Inflammatory macrophage treated with lipopolysaccharide for 4 hours (primary cell): ENCODE data around the gene IKZF4.
"Not testable (repeated sequence)": the region's sequence is repeated elsewhere in the genome, so short reads cannot be mapped to it uniquely, and the experiment has no call there.

Experiments used
- DNase-seq: peaks from one replicate; pipeline ENCODE4 v3.0.0-alpha.2; 2020

The IKZF4 gene

GRCh38 chr12:55999999-56000540, 20.8 kb upstream of the IKZF4 start:
- not testable (repeated sequence) for DNase-seq

- DNase-seq, result no peak
Observed at GRCh38 chr12:56001487-56002100, 19.2 kb upstream of the IKZF4 start.

DNA sequence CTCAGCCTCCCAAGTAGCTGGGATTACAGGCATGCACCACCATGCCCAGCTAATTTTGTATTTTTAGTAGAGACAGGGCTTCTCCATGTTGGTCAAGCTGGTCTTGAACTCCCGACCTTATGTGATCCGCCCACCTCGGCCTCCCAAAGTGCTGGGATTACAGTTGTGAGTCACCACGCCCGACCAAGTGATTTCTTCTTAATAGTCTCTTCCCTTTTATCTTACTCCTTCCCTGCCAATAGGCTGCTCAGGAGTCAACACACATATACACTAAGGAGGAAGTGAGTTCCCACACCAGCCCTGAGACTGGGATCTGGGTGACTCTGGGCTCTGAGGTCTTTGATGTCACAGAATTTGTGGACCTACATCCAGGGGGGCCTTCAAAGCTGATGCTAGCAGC, 17.5 kb upstream of the IKZF4 start:
- peak; percentile 76 for DNase-seq

DNA sequence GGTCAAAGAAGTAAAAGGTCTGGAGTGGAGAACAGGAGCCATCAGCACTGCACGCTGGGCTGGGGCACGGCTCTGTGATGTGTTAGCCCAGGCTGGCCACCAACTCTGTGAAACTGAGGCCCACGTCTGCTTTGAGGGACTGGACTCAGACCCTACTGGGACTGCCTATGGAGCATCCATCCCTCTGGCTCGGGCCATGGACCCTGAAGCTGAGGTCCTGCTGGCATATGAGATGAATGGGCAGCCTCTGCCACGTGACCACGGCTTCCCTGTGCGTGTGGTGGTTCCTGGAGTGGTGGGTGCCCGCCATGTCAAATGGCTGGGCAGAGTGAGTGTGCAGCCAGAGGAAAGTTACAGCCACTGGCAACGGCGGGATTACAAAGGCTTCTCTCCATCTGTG, 16.6 kb upstream of the IKZF4 start:
- DNase-seq, result no peak

GRCh38 chr12:56007564-56008559, 13.0 kb upstream of the IKZF4 start:
- DNase-seq, result no peak

GRCh38 chr12:56010111-56010570, 10.7 kb upstream of the IKZF4 start:
- DNase-seq, result no peak

DNA sequence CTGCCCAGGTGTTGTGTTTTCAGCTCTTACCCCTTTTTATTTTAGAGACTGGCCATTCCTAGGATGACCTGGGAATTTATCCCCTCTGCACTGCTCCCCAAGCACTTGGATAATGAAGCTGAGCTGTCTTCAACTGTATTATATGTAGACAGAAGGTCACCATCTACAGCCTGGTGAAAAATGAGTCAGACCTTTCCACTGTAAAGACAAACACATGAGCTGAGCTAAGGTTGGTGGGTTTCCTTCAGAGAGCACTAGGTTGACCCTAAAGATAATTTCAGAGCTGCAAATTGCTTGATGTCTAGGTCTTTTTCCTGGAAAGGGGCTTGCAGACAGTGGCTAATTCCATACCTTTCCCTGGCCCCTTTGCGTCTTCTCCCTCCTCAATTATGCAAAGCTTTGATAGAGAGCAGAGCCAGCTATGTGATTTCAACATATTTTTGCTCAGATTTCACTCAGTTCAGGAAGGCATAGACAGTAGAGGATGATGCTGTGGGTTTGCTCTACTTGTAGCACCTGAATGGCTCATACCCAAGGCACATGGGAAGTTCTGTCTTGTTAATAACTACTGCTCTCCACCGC, 9.2 kb upstream of the IKZF4 start:
- no peak for DNase-seq

DNA sequence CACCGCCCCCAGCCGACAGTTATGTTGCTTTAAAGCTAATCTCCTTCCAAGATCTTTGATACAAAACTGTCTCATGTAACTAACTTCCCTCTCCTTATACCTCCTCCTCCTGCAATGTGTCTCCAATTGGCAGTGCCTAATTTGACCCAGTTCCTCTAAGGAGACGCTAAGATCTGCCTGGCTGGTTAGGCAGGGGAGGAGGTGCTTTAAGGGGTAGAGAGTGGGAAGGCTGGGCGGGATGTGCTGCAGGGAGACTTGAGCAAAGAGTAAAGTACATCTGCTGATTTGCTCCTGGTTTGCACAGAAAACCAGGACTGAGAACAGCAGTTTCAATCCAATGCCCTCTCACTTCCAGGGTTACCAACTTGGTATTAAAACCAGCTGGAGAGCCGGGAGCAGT, 7.4 kb upstream of the IKZF4 start:
- DNase-seq, result no peak

- no peak for DNase-seq
Observed at GRCh38 chr12:56014205-56014604, 6.6 kb upstream of the IKZF4 start.

DNA sequence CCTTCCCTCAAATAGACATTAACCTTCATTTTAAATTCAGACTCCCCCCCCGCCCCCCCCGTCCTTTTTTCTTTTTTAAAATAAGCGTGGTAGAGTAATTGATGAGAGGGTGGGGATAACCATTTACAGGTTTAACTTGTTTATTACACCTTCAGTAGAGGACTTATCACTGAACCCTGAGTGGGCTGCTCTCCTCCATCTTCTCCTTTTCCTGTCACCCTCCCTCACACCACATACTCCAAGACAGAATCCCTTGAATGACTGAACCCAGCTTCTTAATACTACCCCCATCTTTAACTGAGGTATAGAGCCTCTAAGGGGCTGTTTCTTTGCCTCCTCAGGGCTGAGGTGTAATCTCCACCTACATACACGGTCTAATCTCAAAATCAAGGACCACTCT, 3.7 kb upstream of the IKZF4 start:
- DNase-seq, result no peak

DNA sequence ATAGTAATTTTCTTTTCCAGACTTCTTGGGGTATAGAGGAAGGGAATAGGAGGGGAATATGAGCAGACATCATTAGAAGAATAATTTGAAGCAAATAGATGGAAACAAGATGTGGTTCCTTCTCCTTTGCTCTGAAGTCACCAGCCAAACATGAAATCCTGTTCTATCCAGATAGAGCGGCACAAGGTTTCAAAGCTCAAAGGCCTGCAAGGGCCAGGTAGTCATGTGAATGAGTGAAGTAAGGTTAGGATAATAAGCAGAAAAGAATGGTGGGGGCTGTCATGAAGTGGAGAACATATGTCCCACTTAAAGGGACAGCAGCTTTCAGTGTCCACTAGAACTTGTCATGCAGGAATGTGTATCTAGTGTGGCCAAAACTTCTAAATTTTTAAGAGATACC, 2.5 kb upstream of the IKZF4 start:
- DNase-seq, result no peak

DNA sequence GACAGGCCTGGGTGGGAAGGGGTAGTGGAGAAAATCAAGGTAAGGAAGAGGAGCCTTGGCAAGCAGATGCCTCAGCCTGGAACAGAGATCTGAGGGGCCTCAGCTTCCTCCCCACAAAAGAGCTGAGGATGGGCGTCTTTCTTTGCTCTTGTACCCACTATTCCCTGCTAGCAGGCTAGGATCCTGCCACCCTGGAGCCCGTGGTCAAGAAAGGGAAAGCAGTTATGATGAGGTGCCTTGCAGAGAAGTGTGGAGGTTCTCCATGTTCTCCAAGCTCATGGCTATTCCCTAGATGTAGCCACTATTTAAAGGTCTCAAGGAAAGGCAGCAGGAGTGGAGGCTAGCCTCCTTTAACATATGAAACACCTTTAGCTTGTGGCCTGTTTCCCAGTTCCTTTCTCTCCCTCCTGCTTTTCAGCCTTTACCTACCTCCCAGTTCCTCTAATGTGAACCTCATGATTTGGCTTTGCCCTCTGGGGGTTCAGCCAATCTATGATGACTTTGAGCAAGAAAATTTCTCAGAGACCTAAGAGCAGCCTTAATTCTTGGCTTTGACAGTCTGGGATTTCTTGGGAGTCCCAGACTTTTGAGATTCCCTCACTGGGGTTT, 1.1 kb downstream of the IKZF4 start:
- DNase-seq, result no peak

DNA sequence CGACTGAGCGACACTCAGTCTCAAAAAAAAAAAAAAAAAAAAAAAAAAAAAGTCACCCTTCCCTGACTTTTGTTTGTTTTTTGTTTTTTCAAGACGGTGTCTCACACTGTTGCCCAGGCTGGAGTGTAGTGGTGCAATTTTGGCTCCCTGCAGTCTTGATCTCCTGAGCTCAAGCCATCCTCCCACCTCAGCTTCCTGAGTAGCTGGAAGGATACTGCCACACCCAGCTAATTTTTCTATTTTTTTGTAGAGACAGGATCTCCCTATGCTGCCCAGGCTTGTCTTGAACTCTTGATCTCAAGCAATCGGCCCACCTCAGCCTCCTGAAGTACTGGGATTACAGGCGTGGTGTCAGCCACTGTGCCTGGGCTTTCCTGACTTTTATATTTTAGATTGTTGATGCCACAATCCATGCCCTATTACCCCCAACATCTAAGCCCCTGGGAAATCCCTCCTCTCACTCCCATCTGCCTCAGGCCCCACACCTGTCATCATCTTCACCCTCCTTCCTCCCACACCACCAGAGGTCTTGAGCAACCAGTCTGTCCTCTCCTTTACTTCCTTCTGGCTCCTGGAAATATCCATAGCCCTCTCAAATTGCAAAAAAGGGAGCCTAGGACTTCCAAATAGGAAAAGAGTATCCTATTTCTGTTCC, 7.8 kb downstream of the IKZF4 start:
- DNase-seq, result no peak

GRCh38 chr12:56029166-56029519, 8.3 kb downstream of the IKZF4 start:
- no peak for DNase-seq

DNA sequence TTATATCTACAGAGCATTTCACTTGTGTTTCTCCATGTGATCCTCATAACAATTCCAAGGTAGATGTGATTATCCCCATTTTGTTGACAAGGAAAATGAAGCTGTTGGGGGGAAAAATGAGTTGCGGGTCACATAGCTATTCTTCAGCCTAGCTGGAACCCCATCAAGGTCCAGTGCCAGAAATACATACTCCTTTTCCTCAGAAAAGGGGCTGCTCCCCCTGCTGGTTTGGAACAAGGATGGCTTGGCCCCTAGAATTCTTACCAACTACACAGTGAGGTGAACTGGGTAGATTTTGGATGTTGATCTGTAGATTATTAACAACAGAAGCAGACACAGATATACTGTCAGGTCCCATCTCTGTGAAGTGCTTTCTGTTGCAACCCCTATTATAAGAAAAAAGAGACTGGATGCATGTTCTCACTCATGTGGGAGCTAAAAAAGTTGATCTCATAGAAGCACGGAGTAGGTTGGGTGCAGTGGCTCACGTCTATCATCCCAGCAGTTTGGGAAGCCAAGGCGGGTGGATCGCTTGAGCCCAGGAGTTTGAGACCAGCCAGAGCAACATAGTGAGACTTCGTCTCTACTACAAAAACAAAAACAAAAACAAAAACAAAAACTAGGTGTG, 8.9 kb downstream of the IKZF4 start:
- peak; percentile 62 for DNase-seq

GRCh38 chr12:56031987-56032386, 11.1 kb downstream of the IKZF4 start:
- no peak for DNase-seq

DNA sequence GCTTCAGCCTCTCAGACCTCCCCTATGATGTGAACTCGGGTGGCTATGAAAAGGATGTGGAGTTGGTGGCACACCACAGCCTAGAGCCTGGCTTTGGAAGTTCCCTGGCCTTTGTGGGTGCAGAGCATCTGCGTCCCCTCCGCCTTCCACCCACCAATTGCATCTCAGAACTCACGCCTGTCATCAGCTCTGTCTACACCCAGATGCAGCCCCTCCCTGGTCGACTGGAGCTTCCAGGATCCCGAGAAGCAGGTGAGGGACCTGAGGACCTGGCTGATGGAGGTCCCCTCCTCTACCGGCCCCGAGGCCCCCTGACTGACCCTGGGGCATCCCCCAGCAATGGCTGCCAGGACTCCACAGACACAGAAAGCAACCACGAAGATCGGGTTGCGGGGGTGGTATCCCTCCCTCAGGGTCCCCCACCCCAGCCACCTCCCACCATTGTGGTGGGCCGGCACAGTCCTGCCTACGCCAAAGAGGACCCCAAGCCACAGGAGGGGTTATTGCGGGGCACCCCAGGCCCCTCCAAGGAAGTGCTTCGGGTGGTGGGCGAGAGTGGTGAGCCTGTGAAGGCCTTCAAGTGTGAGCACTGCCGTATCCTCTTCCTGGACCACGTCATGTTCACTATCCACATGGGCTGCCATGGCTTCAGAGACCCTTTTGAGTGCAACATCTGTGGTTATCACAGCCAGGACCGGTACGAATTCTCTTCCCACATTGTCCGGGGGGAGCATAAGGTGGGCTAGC, 13.9 kb downstream of the IKZF4 start:
- DNase-seq, result no peak

DNA sequence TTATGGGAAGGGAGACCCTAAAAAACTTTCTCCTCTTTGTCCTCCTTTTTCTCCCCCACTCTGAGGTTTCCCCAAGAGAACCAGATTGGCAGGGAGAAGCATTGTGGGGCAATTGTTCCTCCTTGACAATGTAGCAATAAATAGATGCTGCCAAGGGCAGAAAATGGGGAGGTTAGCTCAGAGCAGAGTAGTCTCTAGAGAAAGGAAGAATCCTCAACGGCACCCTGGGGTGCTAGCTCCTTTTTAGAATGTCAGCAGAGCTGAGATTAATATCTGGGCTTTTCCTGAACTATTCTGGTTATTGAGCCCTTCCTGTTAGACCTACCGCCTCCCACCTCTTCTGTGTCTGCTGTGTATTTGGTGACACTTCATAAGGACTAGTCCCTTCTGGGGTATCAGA, 16.3 kb downstream of the IKZF4 start:
- DNase-seq, result no peak

DNA sequence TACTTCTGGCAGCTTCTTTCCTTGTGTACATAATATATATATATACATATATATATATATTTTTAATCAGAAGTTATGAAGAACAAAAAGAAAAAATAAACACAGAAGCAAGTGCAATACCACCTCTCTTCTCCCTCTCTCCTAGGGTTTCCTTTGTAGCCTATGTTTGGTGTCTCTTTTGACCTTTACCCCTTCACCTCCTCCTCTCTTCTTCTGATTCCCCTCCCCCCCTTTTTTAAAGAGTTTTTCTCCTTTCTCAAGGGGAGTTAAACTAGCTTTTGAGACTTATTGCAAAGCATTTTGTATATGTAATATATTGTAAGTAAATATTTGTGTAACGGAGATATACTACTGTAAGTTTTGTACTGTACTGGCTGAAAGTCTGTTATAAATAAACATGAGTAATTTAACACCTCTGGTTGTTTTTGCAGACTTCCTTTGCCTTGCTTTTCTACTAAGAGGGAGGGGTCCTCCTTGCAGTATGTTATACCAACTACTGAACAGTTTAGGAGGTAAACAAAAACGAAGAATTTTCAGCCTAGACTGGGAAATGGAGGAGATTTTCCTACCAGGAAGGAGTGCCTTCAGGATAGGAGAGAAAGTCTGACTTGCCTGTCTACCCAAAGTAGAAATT, 17.3 kb downstream of the IKZF4 start:
- no peak for DNase-seq

DNA sequence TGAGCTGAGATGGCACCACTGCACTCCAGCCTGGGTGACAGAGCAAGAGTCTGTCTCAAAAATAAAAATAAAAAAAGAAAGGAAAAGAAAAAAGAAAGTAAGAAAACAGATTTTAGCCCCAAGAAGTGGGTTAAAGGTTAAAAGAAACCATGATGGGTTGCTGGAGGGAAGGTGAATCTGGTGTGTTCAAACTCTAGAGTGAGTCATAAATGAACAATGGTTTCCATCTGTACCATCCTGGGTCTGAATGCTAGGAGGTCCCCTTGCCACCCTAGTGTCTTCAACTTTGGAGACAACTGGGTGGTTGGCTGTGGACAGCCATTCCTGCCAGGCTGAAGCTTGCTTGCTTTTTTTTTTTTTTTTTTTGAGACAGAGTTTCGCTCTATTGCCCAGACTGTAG, 19.3 kb downstream of the IKZF4 start:
- no peak for DNase-seq

GRCh38 chr12:56040963-56041551, 20.2 kb downstream of the IKZF4 start:
- no peak for DNase-seq
